ENCODE results near the gene BMP10. TPM values are rescaled to one million over a fixed set of nuclear protein-coding genes. Genes with fewer than 3 reads are reported as not detected.

The BMP10 gene
- total and polyA plus RNA-seq, 2 of the 8 experiments (the other 6 are each of a cell fraction or from before 2014, with no cell fraction given) = not detected

GRCh38 chr2:68888038-68888704 lies 17.0 kb upstream of the BMP10 start:
- H3K23ac ChIP-seq (ENCODE audit: insufficient read length) = no peak overlapping the region
- no peak overlapping the region for H3K27ac ChIP-seq (ENCODE audit: low read depth, low read length)
- POLR2A ChIA-PET (ENCODE audit: partially characterized antibody) = no interaction called here
- no peaks in the 10 kb centered on the region for H3K4me1 ChIP-seq (replicated peaks in 1 of 4; ENCODE audit: control insufficient read depth in 3 of 4, insufficient read depth in 4 of 4, low read length in 3 of 4)
- no peak overlapping the region for H2AFZ ChIP-seq (ENCODE audit: low read length)
- H3K18ac ChIP-seq (ENCODE audit: extremely low read depth, low read length) = no peak overlapping the region
- no peak for FAIRE-seq
- H3K9me3 ChIP-seq (ENCODE audit: insufficient read depth in 2 of 2, low read depth in 1 of 2, low read length in 1 of 2) = no peaks in the 10 kb centered on the region
- no peak overlapping the region for H4K8ac ChIP-seq (ENCODE audit: extremely low read depth, insufficient read depth, low read length)
- no peak overlapping the region for H2BK20ac ChIP-seq (ENCODE audit: low read length)
- H2BK12ac ChIP-seq (ENCODE audit: low read depth, low read length) = no peak overlapping the region
- no peak overlapping the region for H2AK5ac ChIP-seq (ENCODE audit: low read depth, low read length)
- no peak for DNase-seq (ENCODE audit: low read depth in 1 of 2, low spot score in 2 of 2)
- no peaks in the 10 kb centered on the region for H3K36me3 ChIP-seq (ENCODE audit: control insufficient read depth in 2 of 4, insufficient read depth in 4 of 4, low read length in 3 of 4)
- no peaks in the 10 kb centered on the region for H4K20me1 ChIP-seq (replicated peaks in 1 of 2; ENCODE audit: control insufficient read depth in 1 of 2, insufficient read depth in 2 of 2, low read length in 2 of 2)
- no peak overlapping the region for H2BK120ac ChIP-seq (replicated peaks; ENCODE audit: low read depth, low read length)
- H2BK15ac ChIP-seq (ENCODE audit: low read length) = no peak overlapping the region
- H3K4me2 ChIP-seq (ENCODE audit: insufficient read depth in 1 of 2, low read depth in 2 of 2, low read length in 2 of 2) = no peak overlapping the region
- H3K27me3 ChIP-seq (replicated peaks in 1 of 4; ENCODE audit: control insufficient read depth in 3 of 4, extremely low read depth in 1 of 4, insufficient read depth in 3 of 4, low read length in 3 of 4) = no peaks in the 10 kb centered on the region
- no peak overlapping the region for H3K4me3 ChIP-seq (ENCODE audit: extremely low read depth in 1 of 4, insufficient read depth in 2 of 4, low read depth in 3 of 4, low read length in 4 of 4)
- H4K5ac ChIP-seq (ENCODE audit: insufficient read length, low read depth, low read length) = no peak overlapping the region
- H3K9ac ChIP-seq (replicated peaks in 1 of 4; ENCODE audit: extremely low read depth in 1 of 4, low read depth in 3 of 4, low read length in 3 of 4) = no peak overlapping the region
- no peak overlapping the region for H3K4ac ChIP-seq (replicated peaks; ENCODE audit: insufficient read length, low read depth, low read length)
- no peaks in the 10 kb centered on the region for H3K23me2 ChIP-seq (ENCODE audit: low read depth, low read length)
- WGBS, 2 experiments (ENCODE audit: extremely low coverage in 1 of 2, insufficient coverage in 1 of 2, insufficient read length in 1 of 2, insufficient replicate concordance in 2 of 2, low coverage in 1 of 2, low lambda C conversion rate in 2 of 2, missing lambda C conversion rate in 1 of 2) = 80% methylated on average over 4 of the region's 4 CpGs; no CpG with 5 or more reads in 1 of the 2 experiments
- no peak overlapping the region for H3K14ac ChIP-seq (ENCODE audit: insufficient read length)
- H4K91ac ChIP-seq (replicated peaks; ENCODE audit: insufficient read length, low read length) = no peak overlapping the region
- H3K56ac ChIP-seq (replicated peaks; ENCODE audit: insufficient read length, low read depth, low read length) = no peak overlapping the region
- no peaks in the 10 kb centered on the region for H3K79me2 ChIP-seq (ENCODE audit: control insufficient read depth in 1 of 2, insufficient read depth in 2 of 2, low read length in 2 of 2)
- H3K79me1 ChIP-seq (ENCODE audit: low read depth, low read length) = no peaks in the 10 kb centered on the region
- no peak overlapping the region for H2BK5ac ChIP-seq (ENCODE audit: low read depth, low read length)
- CTCF ChIA-PET (ENCODE audit: partially characterized antibody) = interaction anchor here (1.1 to 1.2 kb wide), 5 partner anchors 9 to 137 kb away, joined by 3 to 4 read pairs (median 3); no protein-coding TSS in a partner anchor
- no peak for TF ChIP-seq SAP30 (IDR thresholded peaks at IDR 0.05; ENCODE audit: insufficient read depth, insufficient replicate concordance, low read length)
- no peak for TF ChIP-seq SIRT6 (IDR thresholded peaks at IDR 0.05; ENCODE audit: low read length)
- no peak for TF ChIP-seq KDM4A (IDR thresholded peaks at IDR 0.05; ENCODE audit: low read depth, low read length, severe bottlenecking)
- no peak for TF ChIP-seq SIX5 (IDR thresholded peaks at IDR 0.05; ENCODE audit: low read depth, low read length)
- no peak for TF ChIP-seq JUN (IDR thresholded peaks at IDR 0.05; ENCODE audit: low read depth, low read length)
- TF ChIP-seq RFX5 (IDR thresholded peaks at IDR 0.05; ENCODE audit: borderline replicate concordance, low read depth, low read length) = no peak
- no peak for TF ChIP-seq CBX8 (IDR thresholded peaks at IDR 0.05; ENCODE audit: borderline replicate concordance, low read depth, low read length)
- TF ChIP-seq HDAC6 (IDR thresholded peaks at IDR 0.05; ENCODE audit: low read depth, low read length) = no peak
- no peak for TF ChIP-seq EZH2 (IDR thresholded peaks at IDR 0.05; ENCODE audit: low read depth, low read length, severe bottlenecking)
- no peak for TF ChIP-seq E2F6 (IDR thresholded peaks at IDR 0.05)
- no peak for TF ChIP-seq TEAD4 (IDR thresholded peaks at IDR 0.05; ENCODE audit: low read depth, low read length)
- no peak for TF ChIP-seq CTBP2 (IDR thresholded peaks at IDR 0.05; ENCODE audit: borderline replicate concordance, insufficient read depth, insufficient read length, low read length)
- no peak for TF ChIP-seq RXRA (IDR thresholded peaks at IDR 0.05; ENCODE audit: insufficient read depth, low read depth, low read length)
